NB4 (cell line): Measurements from ENCODE around the gene MMP1.

ENCODE experiments used
- DNase-seq: peaks from one replicate; pipeline ENCODE4 v3.0.0; 2010; ENCODE audit warnings: low read depth
- H3K4me3 ChIP-seq: one replicate; pipeline ENCODE4 v1.5.1; 2011; ENCODE audit warnings: mild to moderate bottlenecking, low read depth, low read length, moderate library complexity
- CTCF ChIP-seq: IDR thresholded peaks from one replicate; pipeline ENCODE4 v1.5.1; 2012; ENCODE audit warnings: low read depth, low read length
- MAX ChIP-seq: IDR thresholded peaks from 2 replicates; pipeline ENCODE4 v1.6.1; 2011; ENCODE audit warnings: low read depth, low read length
- MYC ChIP-seq: IDR thresholded peaks from 2 replicates; pipeline ENCODE4 v1.6.1; 2011; ENCODE audit warnings: low read depth, low read length
- POLR2A ChIP-seq: IDR thresholded peaks from 2 replicates; pipeline ENCODE4 v1.6.1; 2011; ENCODE audit warnings: mild to moderate bottlenecking; ENCODE audit not compliant: insufficient read length; ENCODE audit errors: extremely low read depth

MMP1 gene

GRCh38 chr11:102837156-102837555 lies 39.2 kb upstream of the MMP1 start:
- DNase-seq = no peak
- H3K4me3 ChIP-seq = no peak overlapping the region
- TF ChIP-seq CTCF (no peak), POLR2A (no peak)

GRCh38 chr11:102836290-102836875 lies 38.4 kb upstream of the MMP1 start:
- TF ChIP-seq MYC = no peak
- TF ChIP-seq CTCF = no peak
- no peak for TF ChIP-seq MAX
- H3K4me3 ChIP-seq = no peak overlapping the region
- no peak for DNase-seq

GRCh38 chr11:102833731-102834130 lies 35.8 kb upstream of the MMP1 start:
- TF ChIP-seq MYC (no peak), MAX (no peak), CTCF (no peak), POLR2A (no peak)
- H3K4me3 ChIP-seq = no peak overlapping the region

GRCh38 chr11:102832612-102833011 lies 34.7 kb upstream of the MMP1 start:
- no peak overlapping the region for H3K4me3 ChIP-seq
- no peak for TF ChIP-seq POLR2A
- no peak for DNase-seq

More at GRCh38 chr11:102833731-102834130, 35.8 kb upstream of the MMP1 start:
- DNase-seq = no peak

GRCh38 chr11:102831489-102832440 lies 33.8 kb upstream of the MMP1 start:
- no peak for DNase-seq
- TF ChIP-seq MAX = no peak
- no peak for TF ChIP-seq MYC
- no peak for TF ChIP-seq POLR2A
- TF ChIP-seq CTCF = no peak
- no peak overlapping the region for H3K4me3 ChIP-seq

- TF ChIP-seq MAX (no peak), POLR2A (no peak), MYC (no peak), CTCF (no peak)
- no peak for DNase-seq
- no peak overlapping the region for H3K4me3 ChIP-seq
Measured at GRCh38 chr11:102831128-102831488, 33.1 kb upstream of the MMP1 start.
